ENCODE data around the gene LIX1.
"Not testable (repeated sequence)": the region's sequence is repeated elsewhere in the genome, so short reads cannot be mapped to it uniquely, and the experiment has no call there.

The LIX1 gene

DNA sequence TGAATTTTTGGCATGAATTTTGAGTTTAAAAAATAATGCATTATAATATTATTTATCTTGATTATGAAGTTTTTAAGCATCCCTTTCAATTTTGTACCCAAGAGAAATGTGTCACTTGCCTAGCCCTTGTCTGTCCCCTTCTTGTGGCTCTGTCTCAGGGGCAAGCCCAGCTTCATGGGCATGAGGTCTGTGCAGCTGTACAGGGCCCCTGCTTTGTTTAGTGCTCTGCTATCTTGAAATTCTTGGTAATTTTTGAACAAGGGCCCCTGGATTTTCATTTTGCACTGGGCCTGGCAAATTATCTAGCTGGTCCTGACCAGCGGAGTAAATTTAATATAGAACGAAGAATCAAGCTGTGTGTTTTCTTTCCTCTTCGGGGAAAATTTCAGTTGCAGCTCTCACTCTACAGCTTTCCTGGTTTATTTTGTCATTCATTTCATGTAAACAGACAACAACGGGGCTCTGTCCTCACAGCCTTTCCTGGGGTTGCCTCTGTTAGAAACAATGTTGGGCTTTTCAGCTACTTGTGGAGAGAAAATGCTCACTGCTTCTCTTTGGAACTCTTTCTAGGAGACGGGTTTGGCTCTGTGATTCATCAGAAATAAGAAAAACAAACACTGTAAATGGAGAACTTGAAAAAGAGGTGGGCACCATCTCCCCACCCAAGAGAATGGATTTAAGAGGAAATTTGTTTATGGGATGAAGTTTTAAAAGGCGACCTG is 41.1 kb downstream of the LIX1 start:
- DNase-seq: no peak

DNA sequence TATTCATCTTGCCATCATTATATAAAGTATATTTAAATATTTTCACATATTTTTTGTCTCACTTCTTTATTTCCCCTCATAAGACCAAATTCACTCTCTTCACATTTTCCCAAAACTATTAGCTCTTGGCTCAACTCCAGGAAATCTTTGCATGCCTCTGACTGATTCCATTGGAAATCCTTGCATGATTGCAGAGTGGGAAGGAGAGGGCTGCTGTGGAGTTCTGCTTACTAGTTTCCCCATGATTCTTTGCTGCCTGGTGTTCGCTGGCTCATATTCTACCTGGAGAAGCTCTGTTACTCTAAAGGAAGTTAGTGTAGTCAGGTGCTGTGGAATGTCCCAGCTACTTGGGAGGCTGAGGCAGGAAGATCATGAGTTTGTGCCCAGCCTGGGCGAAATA is 41.9 kb downstream of the LIX1 start:
- DNase-seq: no peak

DNA sequence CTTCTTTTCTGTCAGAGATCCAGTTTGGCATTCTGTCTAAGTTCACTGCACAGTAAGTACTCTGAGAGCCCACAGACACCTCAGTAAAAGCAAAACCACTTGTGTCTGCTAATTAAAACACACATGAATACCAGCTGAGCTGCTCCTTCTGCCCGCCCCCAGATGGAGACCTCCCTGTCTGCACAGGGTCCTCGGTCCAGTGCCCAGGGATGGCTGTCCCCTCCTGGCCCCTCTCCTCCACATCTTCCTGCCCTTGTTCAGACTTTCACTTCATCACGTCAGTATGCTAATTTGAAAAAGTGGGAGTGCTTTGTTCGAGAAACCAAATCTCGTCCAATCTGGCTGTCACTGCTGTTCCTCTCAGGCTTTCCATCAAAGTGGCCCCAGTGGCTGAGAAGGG is 43.5 kb downstream of the LIX1 start:
- no peak for DNase-seq

DNA sequence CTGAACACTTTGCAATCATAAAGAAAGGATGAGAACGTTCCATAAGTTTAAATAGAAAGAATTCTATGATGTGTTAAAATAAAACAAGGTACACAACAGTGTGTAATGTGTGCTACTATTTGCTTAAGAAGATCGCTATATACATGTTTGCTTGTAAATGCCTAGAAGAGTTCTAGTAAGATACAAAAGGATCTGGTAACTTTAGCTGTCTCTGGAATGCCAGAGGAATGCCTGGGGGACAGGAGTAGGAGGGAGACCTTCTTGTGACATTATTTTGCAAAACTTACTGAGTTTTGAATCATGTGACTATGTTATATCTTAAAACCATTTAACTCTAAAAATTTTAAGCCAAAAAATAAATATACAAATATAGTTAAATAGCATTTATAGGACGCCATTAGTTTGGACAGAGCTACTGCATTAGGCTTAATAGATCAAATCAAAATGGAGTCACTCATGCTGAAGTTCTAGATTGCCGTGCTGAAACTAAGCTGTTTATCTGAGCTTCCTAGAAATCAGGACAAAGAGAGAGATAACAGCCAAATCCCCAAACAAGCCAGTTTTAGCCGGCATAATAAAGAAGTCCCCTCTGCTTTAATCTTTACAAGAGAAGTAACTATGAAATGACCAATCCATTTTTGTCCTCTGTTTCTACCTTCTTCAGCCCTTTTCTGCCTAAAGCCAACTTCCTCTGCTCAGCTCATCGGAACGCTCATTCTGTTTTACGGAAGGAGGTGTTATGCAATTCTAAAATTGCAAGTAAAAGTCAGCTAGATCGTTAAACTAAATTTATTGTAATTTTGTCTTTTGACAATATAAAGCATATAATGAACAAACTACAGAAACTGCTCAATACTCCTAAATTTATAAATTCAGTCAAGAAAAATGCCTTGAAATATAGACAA is 44.8 kb downstream of the LIX1 start:
- no peak for DNase-seq

DNA sequence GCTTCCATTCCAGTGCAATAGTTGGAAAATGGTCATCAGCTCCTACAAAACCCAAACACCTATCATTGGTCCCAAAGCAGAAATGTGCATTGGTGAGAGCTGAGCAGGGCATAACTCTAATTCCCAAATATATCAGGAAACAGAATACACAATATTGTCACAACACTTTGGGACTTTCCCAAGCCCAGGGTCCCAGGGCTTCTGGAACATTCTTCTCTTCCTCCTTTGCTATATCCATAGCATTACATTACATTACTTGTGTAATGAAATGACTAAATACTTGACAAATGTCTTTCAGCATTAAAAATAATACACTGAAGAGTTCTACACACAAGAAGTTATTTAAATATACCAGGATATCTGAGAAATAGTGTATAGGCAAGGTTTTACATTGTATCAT is 45.6 kb downstream of the LIX1 start:
- no peak for DNase-seq

DNA sequence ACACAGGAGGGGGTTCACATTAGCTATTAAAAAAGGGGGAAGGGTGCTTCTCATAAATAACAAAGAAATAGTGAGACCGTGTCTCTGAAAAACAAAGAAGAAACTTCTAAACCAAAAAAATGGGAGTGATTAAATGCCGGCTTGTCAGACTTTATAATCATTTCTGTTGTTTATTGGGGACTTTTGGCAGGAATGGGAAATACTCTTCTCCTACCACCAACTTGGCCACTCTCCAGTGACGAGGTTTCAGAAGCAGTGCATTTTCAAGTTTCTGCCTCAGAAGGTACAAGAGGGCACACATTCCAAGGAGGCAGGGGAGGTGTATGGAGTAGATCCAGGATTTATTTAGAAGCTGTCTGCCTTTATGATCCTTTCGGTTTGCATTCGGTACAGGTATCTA is 46.2 kb downstream of the LIX1 start:
- no peak for DNase-seq

DNA sequence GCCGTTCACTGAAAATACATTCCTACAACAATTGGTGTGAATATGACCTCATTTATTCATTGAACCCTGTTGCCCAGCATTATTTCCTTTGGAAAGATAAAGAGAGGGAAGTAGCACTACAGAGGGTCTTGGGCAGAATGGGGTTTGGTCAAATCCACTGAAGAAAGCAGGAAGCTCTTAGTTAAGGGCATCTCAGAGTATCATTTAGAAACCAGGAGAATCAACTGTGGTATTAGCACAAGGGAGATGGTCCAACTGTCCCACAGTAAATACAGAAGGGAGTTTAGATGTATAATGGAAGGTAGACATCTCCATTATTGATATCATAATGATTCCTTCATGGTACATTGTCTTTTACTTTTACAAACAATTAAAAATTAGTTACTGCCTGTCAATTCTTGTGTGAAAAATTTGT is 47.1 kb downstream of the LIX1 start:
- no peak for DNase-seq

DNA sequence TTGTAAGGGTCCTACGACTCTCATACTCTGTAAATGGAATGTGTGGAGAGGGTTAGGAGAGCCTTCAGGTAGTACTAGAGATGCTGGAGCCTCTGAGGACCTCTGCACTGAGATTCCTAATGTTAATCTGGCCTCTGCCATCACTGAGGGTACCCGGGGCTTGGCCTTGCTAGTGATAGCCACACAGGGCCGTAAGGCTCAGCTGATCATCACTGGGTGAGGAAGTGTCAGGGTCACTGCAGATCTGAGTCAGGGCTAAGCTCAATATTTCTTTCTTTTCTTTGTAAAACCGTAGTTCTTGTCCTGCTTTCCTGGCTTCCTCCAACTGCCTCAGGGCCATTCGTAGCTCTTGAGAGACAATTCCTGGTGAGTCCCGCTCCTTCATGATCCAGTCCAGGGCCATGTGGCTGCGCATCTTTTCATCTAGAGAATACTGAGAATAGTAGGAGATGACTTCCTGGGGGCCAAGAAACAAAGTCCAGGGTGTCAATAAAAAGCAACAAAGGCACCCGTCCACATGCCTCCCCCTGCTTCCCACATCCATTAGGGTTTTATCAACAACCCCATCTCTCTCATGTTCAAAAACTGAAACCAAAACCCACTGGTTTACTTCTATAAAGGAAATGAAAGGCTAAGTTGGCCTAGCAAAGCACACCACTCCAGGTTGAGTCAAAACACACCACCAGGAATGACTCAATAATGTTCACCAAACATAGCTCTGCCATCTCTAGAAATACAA is 47.7 kb downstream of the LIX1 start:
- DNase-seq: no peak

DNA sequence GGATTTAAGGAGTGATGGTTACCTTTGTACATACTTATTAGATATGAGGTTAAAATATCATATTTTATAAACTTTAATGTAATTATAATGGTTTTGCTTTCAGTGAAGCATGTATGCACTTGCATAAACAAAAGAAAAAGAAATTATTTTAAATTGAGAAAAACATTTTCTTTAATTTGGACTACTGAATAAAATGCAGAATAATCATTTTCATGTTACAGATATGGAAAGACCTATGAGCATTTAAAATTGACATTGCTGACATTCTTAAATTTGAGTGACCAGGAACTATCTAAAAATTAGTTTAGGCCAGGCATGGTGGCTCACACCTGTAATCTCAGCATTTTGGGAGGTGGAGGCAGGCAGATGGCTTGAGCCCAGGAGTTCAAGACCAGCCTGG is 49.2 kb downstream of the LIX1 start:
- no peak for DNase-seq

DNA sequence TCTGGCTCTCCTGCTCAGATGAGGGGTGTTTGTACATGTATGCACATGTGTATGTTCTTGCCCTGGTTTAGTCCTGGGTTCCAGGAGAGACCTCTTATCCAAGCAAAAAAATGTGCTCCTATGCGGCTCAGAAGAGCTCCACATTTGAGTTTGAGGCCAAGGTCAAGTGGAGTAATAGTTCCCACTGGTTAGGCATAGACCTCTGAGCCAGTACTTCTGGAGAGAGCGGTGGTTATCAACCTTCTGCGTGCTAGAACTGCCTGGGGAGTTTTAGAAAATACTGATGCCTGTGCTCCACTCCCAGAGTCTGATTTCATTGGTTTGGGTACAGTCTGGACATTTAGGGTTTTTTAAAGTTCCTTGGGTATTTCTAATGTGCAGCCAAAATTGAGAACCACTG is 51.5 kb downstream of the LIX1 start:
- no peak for DNase-seq

DNA sequence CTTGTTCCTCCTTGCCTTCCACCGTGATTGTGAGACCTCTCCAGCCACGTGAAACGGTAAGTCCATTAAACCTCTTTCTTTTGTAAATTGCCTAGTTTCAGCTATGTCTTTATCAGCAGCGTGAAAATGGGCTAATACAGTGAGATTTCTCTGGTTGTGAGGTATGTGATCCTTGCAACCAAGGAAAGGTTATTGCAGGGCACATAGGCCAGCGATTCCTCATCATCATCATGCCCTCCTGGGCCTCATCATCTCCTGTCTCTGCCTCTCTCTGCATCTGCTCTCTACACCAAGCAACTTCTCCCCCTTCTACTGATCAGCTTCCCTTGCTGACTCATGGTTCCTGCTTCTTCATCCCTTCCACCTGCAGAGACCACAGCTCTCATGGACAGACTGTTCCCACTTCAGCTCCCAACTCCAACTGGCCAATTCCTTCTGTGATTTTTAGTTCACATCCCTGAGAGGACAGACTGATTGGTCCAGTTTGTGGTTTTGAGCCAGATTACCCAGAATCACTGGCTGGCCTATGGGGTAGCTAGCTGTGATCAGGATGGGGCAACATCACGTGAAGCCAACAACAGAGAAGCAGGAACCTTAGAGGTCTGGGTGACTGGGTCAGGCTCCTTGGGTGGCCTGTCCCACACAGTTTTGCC is 53.1 kb downstream of the LIX1 start:
- no peak for DNase-seq

DNA sequence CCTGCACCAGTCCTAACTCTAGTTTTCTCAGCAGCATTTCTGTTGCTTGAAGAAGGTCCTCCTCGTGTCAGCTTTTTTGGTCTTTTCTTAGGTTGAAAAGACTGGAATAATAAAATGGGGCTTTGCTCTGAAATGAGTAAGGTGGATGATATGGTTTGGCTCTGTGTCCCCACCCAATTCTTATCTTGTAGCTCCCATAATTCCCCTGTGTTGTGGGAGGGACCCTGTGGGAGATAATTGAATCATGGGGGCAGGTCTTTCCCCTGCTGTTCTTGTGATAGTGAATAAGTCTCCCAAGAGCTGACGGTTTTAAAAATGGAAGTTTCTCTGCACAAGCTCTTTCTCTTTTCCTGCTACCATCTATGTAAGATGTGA is 53.6 kb downstream of the LIX1 start:
- DNase-seq: no peak

DNA sequence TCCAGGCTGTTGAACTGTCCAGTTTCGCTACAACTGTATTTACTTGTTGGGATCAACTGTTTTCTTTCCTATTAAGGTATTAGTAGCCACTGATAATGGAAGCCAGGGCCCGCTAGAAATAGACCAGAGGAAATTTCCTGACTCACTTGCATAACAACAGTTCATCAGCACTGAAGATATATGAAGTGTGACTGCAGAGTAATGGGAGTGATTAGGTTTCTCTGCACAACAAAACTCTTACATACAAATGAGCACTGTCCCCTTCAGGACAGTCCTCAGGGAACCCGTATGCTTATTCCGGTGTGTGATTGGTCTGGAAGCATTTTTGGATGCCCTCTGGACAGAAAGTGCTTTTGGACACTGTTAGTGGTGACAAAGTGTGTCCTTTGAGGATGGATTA is 55.3 kb downstream of the LIX1 start:
- no peak for DNase-seq

DNA sequence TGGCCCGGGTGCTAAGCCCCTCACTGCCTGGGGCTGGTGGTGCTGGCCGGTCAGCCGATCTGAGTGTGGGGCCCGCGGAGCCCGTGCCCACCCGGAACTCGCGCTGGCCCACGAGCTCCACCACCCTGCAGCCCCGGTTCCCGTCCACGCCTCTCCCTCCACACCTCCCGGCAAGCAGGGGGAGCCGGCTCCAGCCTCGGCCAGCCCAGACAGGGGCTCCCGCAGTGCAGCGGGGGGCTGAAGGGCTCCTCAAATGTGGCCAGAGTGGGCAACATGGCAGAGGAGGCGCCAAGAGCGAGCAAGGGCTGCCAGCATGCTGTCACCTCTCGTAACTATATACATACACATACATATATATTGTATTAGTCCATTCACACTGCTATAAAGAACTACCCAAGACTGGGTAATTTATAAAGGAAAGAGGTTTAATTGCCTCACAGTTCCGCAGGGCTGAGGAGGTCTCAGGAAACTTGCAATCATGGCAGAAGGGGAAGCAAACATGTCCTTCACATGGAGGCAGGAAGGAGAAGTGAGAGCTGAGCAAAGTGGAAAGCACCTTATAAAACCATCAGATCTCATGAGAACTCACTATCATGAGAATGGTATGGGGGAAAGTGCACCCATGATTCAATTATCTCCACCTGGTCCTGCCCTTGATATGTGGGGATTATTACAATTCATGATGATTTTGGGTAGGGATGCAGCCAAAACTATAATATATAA is 56.8 kb downstream of the LIX1 start:
- peak; percentile 28 for DNase-seq

DNA sequence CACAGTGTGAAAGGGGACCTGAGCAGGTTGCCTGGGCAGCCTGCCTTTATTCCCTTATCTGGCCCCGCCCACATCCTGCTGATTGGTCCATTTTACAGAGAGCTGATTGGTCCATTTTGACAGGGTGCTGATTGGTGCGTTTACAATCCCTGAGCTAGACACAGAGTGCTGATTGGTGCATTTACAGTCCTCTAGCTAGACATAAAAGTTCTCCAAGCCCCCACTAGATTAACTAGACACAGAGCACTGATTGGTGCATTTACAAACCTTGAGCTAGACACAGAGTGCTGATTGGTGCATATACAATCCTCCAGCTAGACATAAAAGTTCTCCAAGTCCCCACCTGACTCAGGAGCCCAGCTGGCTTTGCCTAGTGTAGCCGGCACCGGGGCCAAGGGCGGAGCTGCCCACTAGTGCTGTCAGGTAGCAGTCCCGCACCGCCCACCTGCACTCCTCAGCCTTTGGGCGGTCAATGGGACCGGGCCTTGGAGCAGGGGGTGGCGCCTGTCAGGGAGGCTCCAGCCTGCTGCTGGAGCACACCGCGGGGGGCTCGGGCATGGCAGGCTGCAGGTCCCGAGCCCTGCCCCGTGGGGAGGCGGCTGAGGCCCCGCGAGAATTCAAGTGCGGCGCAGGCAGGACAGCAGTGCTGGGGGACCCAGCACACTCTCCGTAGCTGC is 57.5 kb downstream of the LIX1 start:
- not testable (repeated sequence) for DNase-seq

DNA sequence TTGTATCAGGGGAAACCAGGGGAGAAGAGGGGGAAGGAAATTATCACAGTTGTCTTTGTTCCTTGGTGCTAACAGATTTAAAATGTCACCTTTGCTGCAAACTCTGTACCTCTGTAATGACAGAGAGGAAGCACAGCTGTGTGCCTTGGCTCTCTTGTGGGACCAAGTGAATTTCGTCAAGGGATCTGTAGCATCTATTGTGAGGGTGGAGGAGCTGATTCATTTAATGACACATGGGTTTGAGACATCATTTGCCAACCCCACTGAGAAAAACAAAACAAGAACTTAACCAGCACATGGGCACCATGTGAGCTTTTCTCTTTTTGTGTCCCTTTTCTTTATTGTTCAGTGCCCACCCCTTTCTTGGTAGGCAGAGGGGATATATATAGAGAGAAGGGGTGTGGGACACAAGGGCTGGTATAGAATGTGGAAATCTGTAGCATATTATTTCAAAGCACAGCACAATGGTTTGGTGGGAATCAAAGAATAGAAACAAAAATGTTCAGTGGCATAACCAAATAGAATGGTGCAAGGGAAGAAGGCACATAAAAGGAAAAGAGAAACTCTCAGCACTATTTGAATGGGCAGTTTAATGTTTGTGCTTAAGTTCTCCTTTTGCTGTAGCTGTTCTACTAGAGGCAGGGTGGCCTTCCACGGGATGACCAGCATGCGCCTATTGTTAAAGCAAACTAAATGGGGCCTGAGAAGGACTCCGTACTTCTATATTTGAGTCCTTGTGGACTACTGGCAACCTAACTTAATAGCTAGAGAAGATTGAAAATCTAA is 63.3 kb downstream of the LIX1 start:
- DNase-seq: no peak

DNA sequence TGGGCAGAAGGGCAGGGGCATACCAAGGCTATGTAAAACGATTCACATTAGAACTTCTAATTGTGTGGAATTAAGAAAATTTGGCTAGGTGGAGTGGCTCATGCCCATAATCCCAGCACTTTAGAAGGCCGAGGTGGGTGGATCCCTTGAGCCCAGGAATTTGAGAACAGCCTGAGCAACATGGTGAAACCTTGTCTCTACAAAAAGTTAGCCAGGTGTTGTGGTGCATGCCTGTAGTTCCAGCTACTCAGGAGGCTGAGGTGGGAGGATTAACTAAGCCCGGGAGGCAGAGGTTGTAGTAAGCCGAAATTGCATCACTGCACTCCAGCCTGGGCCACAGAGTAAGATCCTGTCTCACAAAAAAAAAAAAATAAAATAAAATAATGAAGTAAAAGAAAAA is 65.2 kb downstream of the LIX1 start:
- no peak for DNase-seq

DNA sequence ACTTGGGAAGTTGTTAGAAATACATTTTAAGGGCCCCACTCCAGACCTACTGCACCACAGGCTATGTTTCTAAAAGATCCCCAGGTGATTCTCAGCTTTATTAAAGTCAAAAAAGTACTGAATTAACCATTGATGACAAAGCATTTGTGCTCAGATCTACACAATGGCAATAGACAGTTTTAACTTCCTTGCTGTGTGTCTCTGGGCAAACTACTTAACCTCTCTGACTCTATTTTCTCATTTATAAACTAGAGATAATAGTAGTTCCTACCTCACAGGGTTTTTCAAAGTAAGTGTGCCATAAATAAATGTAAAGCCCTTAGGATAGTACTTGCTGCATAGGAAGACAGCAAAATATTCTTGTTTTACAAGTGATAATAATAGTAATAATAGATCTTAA is 66.3 kb downstream of the LIX1 start:
- no peak for DNase-seq

DNA sequence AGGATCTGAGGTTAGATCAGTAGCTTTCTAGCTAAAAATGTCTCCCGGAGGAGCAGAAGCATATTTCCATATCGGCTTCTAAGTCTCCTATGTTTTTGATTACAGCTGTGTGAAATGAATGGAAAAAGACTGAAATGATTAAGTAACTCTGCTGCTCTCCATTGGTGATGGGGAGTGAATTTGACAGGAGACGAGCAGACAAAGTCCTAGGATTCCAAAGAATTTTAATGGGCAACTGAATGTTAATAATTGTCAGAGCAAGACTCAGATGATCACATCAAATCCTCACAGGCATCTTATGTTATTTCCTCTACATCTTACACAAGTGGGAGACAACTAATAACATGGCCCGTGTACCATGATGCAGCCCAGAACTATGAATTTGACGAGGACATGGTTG is 66.8 kb downstream of the LIX1 start:
- no peak for DNase-seq

DNA sequence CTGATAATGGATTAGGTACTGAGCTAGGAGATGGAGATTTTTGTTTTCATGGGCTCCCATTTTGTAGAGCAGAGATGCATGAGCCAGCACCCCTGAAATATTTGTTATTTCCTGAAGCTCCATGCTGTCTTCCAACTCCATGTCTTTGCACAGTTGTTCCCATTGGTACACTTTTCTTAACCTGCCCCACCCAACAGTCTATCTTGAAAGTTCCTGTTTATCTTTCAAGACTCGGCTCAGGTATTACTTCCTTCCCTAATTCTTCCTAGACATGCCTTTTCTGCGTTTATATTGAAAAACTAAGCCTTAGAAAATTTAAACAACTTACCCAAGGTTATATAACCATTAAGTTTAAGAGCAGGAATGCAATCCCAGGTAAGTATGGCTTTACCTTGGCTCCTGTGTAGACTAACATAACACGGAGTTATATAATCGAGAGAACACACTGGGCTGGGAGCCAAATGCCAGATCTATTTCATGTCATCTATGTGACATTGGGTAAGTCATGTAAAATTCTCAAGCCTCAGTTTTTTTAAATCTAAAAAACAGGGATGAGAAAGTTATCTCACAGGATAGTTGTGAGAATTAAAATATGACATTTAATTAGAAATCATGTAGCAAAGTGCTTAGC is 67.4 kb downstream of the LIX1 start:
- DNase-seq: no peak

DNA sequence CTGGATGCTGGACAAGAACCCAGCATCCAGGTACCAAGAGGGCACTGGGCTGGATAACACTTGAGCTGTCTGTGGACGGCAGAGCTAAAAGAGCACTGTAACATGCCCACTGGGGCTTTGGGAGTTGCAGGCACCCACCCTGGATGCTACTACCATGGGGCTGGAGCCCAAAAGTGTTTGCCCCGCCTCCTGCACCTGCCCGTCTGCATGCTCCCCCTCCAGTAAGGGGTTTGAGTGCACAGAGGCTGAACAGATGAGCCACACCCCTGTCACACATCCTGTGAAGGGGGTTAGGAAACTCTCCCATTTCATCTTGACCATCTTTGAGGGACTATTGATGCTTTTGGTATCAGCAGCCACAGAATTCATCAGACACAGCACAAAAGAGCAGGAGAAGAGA is 69.0 kb downstream of the LIX1 start:
- DNase-seq: no peak

All from SIG-M5 (cell line).